HG03108 (cell line): ENCODE measurements around the gene ZNF253.
A peak's percentile ranks its signal among the peaks of the same experiment; 100 is the strongest.
"Not testable (repeated sequence)": the region's sequence is repeated elsewhere in the genome, so short reads cannot be mapped to it uniquely, and the experiment has no call there.

Experiments used
- ATAC-seq: cut with Tn5 transposase; IDR thresholded peaks from one replicate; pipeline ENCODE4 v1.9.1; 2021; ENCODE audit warnings: moderate library complexity; ENCODE audit not compliant: unreplicated experiment

Gene ZNF253

GRCh38 chr19:19865750-19866610, at the start of gene ZNF253:
TSS of gene ZNF253 (plus strand) at chr19:19865882. CDS start at chr19:19865997, 115 bp downstream.
- ATAC-seq: peak; percentile 95

GRCh38 chr19:19816679-19817078, 49.0 kb upstream of the ZNF253 start:
- no peak for ATAC-seq

- ATAC-seq: no peak
Measured at GRCh38 chr19:19817357-19817756, 48.3 kb upstream of the ZNF253 start.

- ATAC-seq: no peak
Measured at GRCh38 chr19:19820774-19821320, 44.8 kb upstream of the ZNF253 start.

- peak; percentile 72 for ATAC-seq
Measured at GRCh38 chr19:19821366-19821951, 44.2 kb upstream of the ZNF253 start, which contains the start of gene ZNF506. TSS of gene ZNF506 (minus strand) at chr19:19821750. CDS start at chr19:19821603, 147 bp downstream.

GRCh38 chr19:19821976-19822375, 43.7 kb upstream of the ZNF253 start:
- not testable (repeated sequence) for ATAC-seq

- ATAC-seq: no peak
Measured at GRCh38 chr19:19823916-19824315, 41.8 kb upstream of the ZNF253 start.

GRCh38 chr19:19826875-19827274, 38.8 kb upstream of the ZNF253 start:
- ATAC-seq: no peak

GRCh38 chr19:19835560-19836038, 30.1 kb upstream of the ZNF253 start:
- ATAC-seq: no peak

- ATAC-seq: no peak
Measured at GRCh38 chr19:19847781-19848180, 17.9 kb upstream of the ZNF253 start.

- ATAC-seq: no peak
Measured at GRCh38 chr19:19849056-19849455, 16.6 kb upstream of the ZNF253 start.

- ATAC-seq: not testable (repeated sequence)
Measured at GRCh38 chr19:19851740-19852139, 13.9 kb upstream of the ZNF253 start.

- no peak for ATAC-seq
Measured at GRCh38 chr19:19858751-19859150, 6.9 kb upstream of the ZNF253 start.

- no peak for ATAC-seq
Measured at GRCh38 chr19:19860756-19861390, 4.8 kb upstream of the ZNF253 start.

GRCh38 chr19:19866611-19867248, 1.0 kb downstream of the ZNF253 start:
- no peak for ATAC-seq

GRCh38 chr19:19870086-19870485, 4.4 kb downstream of the ZNF253 start:
- ATAC-seq: not testable (repeated sequence)

GRCh38 chr19:19871932-19872331, 6.2 kb downstream of the ZNF253 start:
- ATAC-seq: no peak

- ATAC-seq: no peak
Measured at GRCh38 chr19:19873381-19873780, 7.7 kb downstream of the ZNF253 start.

GRCh38 chr19:19877724-19878123, 12.0 kb downstream of the ZNF253 start:
- no peak for ATAC-seq

GRCh38 chr19:19884583-19884982, 18.9 kb downstream of the ZNF253 start:
- no peak for ATAC-seq
